Activated gamma-delta T cell treated with anti-CD3 and anti-CD28 coated beads, Interleukin-2, amount 50 U/mL, for 16 hours (primary cell): Measurements from ENCODE around the gene GAGE12C.
"Not testable (repeated sequence)": the region's sequence is repeated elsewhere in the genome, so short reads cannot be mapped to it uniquely, and the experiment has no call there.

Experiments used
- DNase-seq: peaks from one replicate; pipeline ENCODE4 v3.0.0-alpha.2; 2020; ENCODE audit warnings: low read depth

Gene GAGE12C

GRCh38 chrX:49531877-49532276, at the start of gene GAGE12C:
GAGE12C (plus strand) TSS chrX:49532177; CDS start chrX:49533332, 1,155 bp downstream.
- DNase-seq, result not testable (repeated sequence)

- not testable (repeated sequence) for DNase-seq
These were observed 9.5 kb downstream of the GAGE12C start, which contains the start of gene GAGE12D for GRCh38 chrX:49541433-49541832. GAGE12D (plus strand) TSS chrX:49541733; CDS start chrX:49542888, 1,155 bp downstream.

GRCh38 chrX:49550989-49551388, 19.0 kb downstream of the GAGE12C start, which contains the start of gene GAGE12E:
GAGE12E (plus strand) TSS chrX:49551289; CDS start chrX:49552444, 1,155 bp downstream.
- not testable (repeated sequence) for DNase-seq

GRCh38 chrX:49560542-49560941, 28.6 kb downstream of the GAGE12C start, which contains the start of gene GAGE12F:
GAGE12F (plus strand) TSS chrX:49560842; CDS start chrX:49561997, 1,155 bp downstream.
- DNase-seq, result not testable (repeated sequence)

- DNase-seq, result not testable (repeated sequence)
These were observed 36.8 kb downstream of the GAGE12C start for GRCh38 chrX:49568728-49569127.

GRCh38 chrX:49569152-49569551, 37.2 kb downstream of the GAGE12C start:
- not testable (repeated sequence) for DNase-seq

- not testable (repeated sequence) for DNase-seq
These were observed 38.1 kb downstream of the GAGE12C start, which contains the start of gene GAGE12G for GRCh38 chrX:49570100-49570499. GAGE12G (plus strand) TSS chrX:49570400; CDS start chrX:49571555, 1,155 bp downstream.

- DNase-seq, result not testable (repeated sequence)
These were observed 47.7 kb downstream of the GAGE12C start, which contains the start of gene GAGE12H for GRCh38 chrX:49579649-49580048. GAGE12H (plus strand) TSS chrX:49579949; CDS start chrX:49581104, 1,155 bp downstream.
